Measurements from ENCODE around the gene CROCC2.

The CROCC2 gene

GRCh38 chr2:240901986-240902614, 4.0 kb upstream of the CROCC2 start:
- Histone ChIP-seq H3K27me3 (peaks cover 0 to 5% (median 0%) of the 10 kb centered on the region in 11 experiments; a peak in 1 of 22 replicates), H4K20me1 (peaks cover 0 to 26% (median 13%) of the 10 kb centered on the region in 11 experiments; a peak in 12 of 22 replicates), H3K36me3 (no peaks in the 10 kb centered on the region), H3K9me3 (replicated peaks in 1 of 11) (0 out of 22 replicates have a peak, but pooled peaks cover 0 to 7% (median 0%) of the 10 kb centered on the region in 11 experiments), H3K4me1 (peaks cover 14 to 77% (median 61%) of the 10 kb centered on the region in 10 experiments), H3K4me2 (peak overlapping the region in 5 of 11 experiments; percentile 5 to 30 (median 19); a peak in 5 of 22 replicates), H3K4me3 (no peak overlapping the region), H3K27ac (no peak overlapping the region), H3K9ac (no peak overlapping the region)
- TF ChIP-seq Cebpa-rat (IDR thresholded peaks at IDR 0.05) = no peak

GRCh38 chr2:240902615-240903041, 3.5 kb upstream of the CROCC2 start:
- H3K9ac ChIP-seq = no peak overlapping the region
- no peak overlapping the region for H3K27ac ChIP-seq
- TF ChIP-seq Cebpa-rat (IDR thresholded peaks at IDR 0.05) = no peak

GRCh38 chr2:240903191-240904060, 2.7 kb upstream of the CROCC2 start:
- Histone ChIP-seq H3K4me1 (peaks cover 14 to 67% (median 51%) of the 10 kb centered on the region in 10 experiments), H3K27ac (no peak overlapping the region), H3K4me2 (peak overlapping the region in 5 of 11 experiments; percentile 5 to 100 (median 18); a peak in 6 of 22 replicates), H3K27me3 (peaks cover 0 to 5% (median 0%) of the 10 kb centered on the region in 11 experiments; a peak in 1 of 22 replicates), H4K20me1 (peaks cover 0 to 24% (median 13%) of the 10 kb centered on the region in 11 experiments; a peak in 12 of 22 replicates), H3K36me3 (no peaks in the 10 kb centered on the region), H3K9me3 (replicated peaks in 1 of 11) (0 out of 22 replicates have a peak, but pooled peaks cover 0 to 7% (median 0%) of the 10 kb centered on the region in 11 experiments), H3K4me3 (no peak overlapping the region), H3K9ac (no peak overlapping the region)
- TF ChIP-seq Cebpa-rat (IDR thresholded peaks at IDR 0.05) = no peak

More at GRCh38 chr2:240902615-240903041, 3.5 kb upstream of the CROCC2 start:
- H3K27me3 ChIP-seq = peaks cover 0 to 5% (median 0%) of the 10 kb centered on the region in 11 experiments; a peak in 1 of 22 replicates
- H3K9me3 ChIP-seq (replicated peaks in 1 of 11) = 0 out of 22 replicates have a peak, but pooled peaks cover 0 to 7% (median 0%) of the 10 kb centered on the region in 11 experiments
- H4K20me1 ChIP-seq = peaks cover 0 to 24% (median 13%) of the 10 kb centered on the region in 11 experiments; a peak in 12 of 22 replicates
- peak overlapping the region in 5 of 11 experiments; percentile 5 to 30 (median 19); a peak in 5 of 22 replicates for H3K4me2 ChIP-seq
- no peak overlapping the region for H3K4me3 ChIP-seq
- no peaks in the 10 kb centered on the region for H3K36me3 ChIP-seq
- peaks cover 14 to 75% (median 59%) of the 10 kb centered on the region in 10 experiments for H3K4me1 ChIP-seq

- Histone ChIP-seq H3K9me3 (replicated peaks in 1 of 11) (0 out of 22 replicates have a peak, but pooled peaks cover 0 to 7% (median 0%) of the 10 kb centered on the region in 11 experiments), H3K36me3 (no peaks in the 10 kb centered on the region), H3K4me1 (peaks cover 14 to 57% (median 43%) of the 10 kb centered on the region in 10 experiments), H3K27ac (no peak overlapping the region), H3K9ac (peak overlapping the region in 3 of 11 experiments; percentile 21 to 36 (median 35); a peak in 5 of 22 replicates), H3K27me3 (peaks cover 0 to 5% (median 0%) of the 10 kb centered on the region in 11 experiments; a peak in 1 of 22 replicates), H3K4me3 (peak overlapping the region in 1 of 10 experiments; percentile 13; a peak in 1 of 20 replicates), H3K4me2 (peak overlapping the region; percentile 30 to 100 (median 85)), H4K20me1 (peaks cover 0 to 24% (median 13%) of the 10 kb centered on the region in 11 experiments; a peak in 12 of 22 replicates)
- TF ChIP-seq Cebpa-rat (IDR thresholded peaks at IDR 0.05) = no peak
Observed at GRCh38 chr2:240904216-240905175, 1.6 kb upstream of the CROCC2 start.

GRCh38 chr2:240905176-240905781, 857 bp upstream of the CROCC2 start:
- no peak overlapping the region for H3K27ac ChIP-seq
- peaks cover 0 to 5% (median 0%) of the 10 kb centered on the region in 11 experiments; a peak in 1 of 22 replicates for H3K27me3 ChIP-seq
- H4K20me1 ChIP-seq = peaks cover 0 to 31% (median 13%) of the 10 kb centered on the region in 11 experiments; a peak in 12 of 22 replicates
- H3K9ac ChIP-seq = peak overlapping the region in 4 of 11 experiments; percentile 18 to 36 (median 28); a peak in 3 of 22 replicates
- H3K36me3 ChIP-seq = no peaks in the 10 kb centered on the region
- H3K4me3 ChIP-seq = no peak overlapping the region; a peak in 1 of 20 replicates
- H3K9me3 ChIP-seq (replicated peaks in 1 of 11) = 0 out of 22 replicates have a peak, but pooled peaks cover 0 to 7% (median 0%) of the 10 kb centered on the region in 11 experiments
- peaks cover 14 to 62% (median 43%) of the 10 kb centered on the region in 10 experiments for H3K4me1 ChIP-seq
- H3K4me2 ChIP-seq = peak overlapping the region; percentile 30 to 100 (median 85)
- TF ChIP-seq Cebpa-rat (IDR thresholded peaks at IDR 0.05) = no peak

- TF ChIP-seq Cebpa-rat (IDR thresholded peaks at IDR 0.05) = no peak
- Histone ChIP-seq H3K4me2 (peak overlapping the region in 8 of 11 experiments; percentile 5 to 100 (median 90); a peak in 11 of 22 replicates), H3K9me3 (replicated peaks in 1 of 11) (no peaks in the 10 kb centered on the region), H4K20me1 (peaks cover 0 to 31% (median 13%) of the 10 kb centered on the region in 11 experiments; a peak in 12 of 22 replicates), H3K27ac (no peak overlapping the region), H3K4me3 (no peak overlapping the region), H3K27me3 (peaks cover 0 to 5% (median 0%) of the 10 kb centered on the region in 11 experiments; a peak in 1 of 22 replicates), H3K4me1 (peaks cover 14 to 64% (median 45%) of the 10 kb centered on the region in 10 experiments), H3K36me3 (no peaks in the 10 kb centered on the region), H3K9ac (no peak overlapping the region)
Observed at GRCh38 chr2:240906911-240907590, 915 bp downstream of the CROCC2 start.
